ENCODE results near the gene GSKIP. TPM values are rescaled to one million over a fixed set of nuclear protein-coding genes. Genes with fewer than 3 reads are reported as not detected.
"Not testable (repeated sequence)": the region's sequence is repeated elsewhere in the genome, so short reads cannot be mapped to it uniquely, and the experiment has no call there.

Gene GSKIP
- total RNA-seq: 8.6 TPM

- peak; percentile 96 for DNase-seq (ENCODE audit: low read depth in 2 of 3, low spot score in 2 of 3)
These were observed at the start of gene GSKIP, which contains the start of gene ATG2B for GRCh38 chr14:96362965-96363750. GSKIP (plus strand) TSS chr14:96363526; CDS start chr14:96382248, 18,722 bp downstream. ATG2B (minus strand) TSS chr14:96363341; CDS start chr14:96362976, 365 bp downstream.

- DNase-seq (ENCODE audit: low read depth in 2 of 3, low spot score in 2 of 3): no peak
These were observed 47.2 kb upstream of the GSKIP start for GRCh38 chr14:96316087-96316486.

- DNase-seq (ENCODE audit: low read depth in 2 of 3, low spot score in 2 of 3): no peak
These were observed 44.5 kb upstream of the GSKIP start for GRCh38 chr14:96318836-96319235.

- no peak for DNase-seq (ENCODE audit: low read depth in 2 of 3, low spot score in 2 of 3)
These were observed 42.7 kb upstream of the GSKIP start for GRCh38 chr14:96320605-96321004.

- no peak for DNase-seq (ENCODE audit: low read depth in 2 of 3, low spot score in 2 of 3)
These were observed 39.1 kb upstream of the GSKIP start for GRCh38 chr14:96324219-96324618.

GRCh38 chr14:96338551-96338950 lies 24.8 kb upstream of the GSKIP start:
- no peak for DNase-seq (ENCODE audit: low read depth in 2 of 3, low spot score in 2 of 3)

GRCh38 chr14:96341323-96341722 lies 22.0 kb upstream of the GSKIP start:
- DNase-seq (ENCODE audit: low read depth in 2 of 3, low spot score in 2 of 3): no peak

- DNase-seq (ENCODE audit: low read depth in 2 of 3, low spot score in 2 of 3): no peak
These were observed 17.7 kb upstream of the GSKIP start for GRCh38 chr14:96345669-96346068.

- DNase-seq (ENCODE audit: low read depth in 2 of 3, low spot score in 2 of 3): not testable (repeated sequence)
These were observed 15.4 kb upstream of the GSKIP start for GRCh38 chr14:96347957-96348356.

GRCh38 chr14:96349286-96350075 lies 13.8 kb upstream of the GSKIP start:
- peak in 2 of 3 donors; percentile 16 to 64 for DNase-seq (ENCODE audit: low read depth in 2 of 3, low spot score in 2 of 3)

GRCh38 chr14:96351986-96352385 lies 11.3 kb upstream of the GSKIP start:
- DNase-seq (ENCODE audit: low read depth in 2 of 3, low spot score in 2 of 3): no peak

- DNase-seq (ENCODE audit: low read depth in 2 of 3, low spot score in 2 of 3): no peak
These were observed 10.6 kb upstream of the GSKIP start for GRCh38 chr14:96352708-96353107.

GRCh38 chr14:96354246-96354645 lies 9.1 kb upstream of the GSKIP start:
- no peak for DNase-seq (ENCODE audit: low read depth in 2 of 3, low spot score in 2 of 3)

- no peak for DNase-seq (ENCODE audit: low read depth in 2 of 3, low spot score in 2 of 3)
These were observed 6.1 kb upstream of the GSKIP start for GRCh38 chr14:96357216-96357615.

GRCh38 chr14:96359959-96360358 lies 3.4 kb upstream of the GSKIP start:
- no peak for DNase-seq (ENCODE audit: low read depth in 2 of 3, low spot score in 2 of 3)

- DNase-seq (ENCODE audit: low read depth in 2 of 3, low spot score in 2 of 3): peak; percentile 45 to 77 (median 68)
These were observed 1.0 kb upstream of the GSKIP start for GRCh38 chr14:96362071-96362964.

GRCh38 chr14:96363751-96364336 lies 518 bp downstream of the GSKIP start:
- DNase-seq (ENCODE audit: low read depth in 2 of 3, low spot score in 2 of 3): peak in 2 of 3 donors; percentile 31 to 48

- DNase-seq (ENCODE audit: low read depth in 2 of 3, low spot score in 2 of 3): no peak
These were observed 1.6 kb downstream of the GSKIP start for GRCh38 chr14:96364962-96365361.

GRCh38 chr14:96368534-96368933 lies 5.2 kb downstream of the GSKIP start:
- DNase-seq (ENCODE audit: low read depth in 2 of 3, low spot score in 2 of 3): no peak

- no peak for DNase-seq (ENCODE audit: low read depth in 2 of 3, low spot score in 2 of 3)
These were observed 7.2 kb downstream of the GSKIP start for GRCh38 chr14:96370528-96370927.

Measured in hematopoietic multipotent progenitor cell (in vitro differentiated cells).